Fibroblast of lung (primary cell): ENCODE data around the gene STK32C.
A peak's percentile ranks its signal among the peaks of the same experiment; 100 is the strongest.

ENCODE experiments used
- EZH2 ChIP-seq: IDR thresholded peaks from 2 replicates; pipeline ENCODE4 v1.5.1; 2012; ENCODE audit warnings: low read length, control low read depth, mild to moderate bottlenecking; ENCODE audit errors: missing control alignments
- TF ChIP-seq, protein P1 (sequence below), 2 donors: IDR thresholded peaks in 1 of 2; conservative IDR thresholded peaks in 1 of 2; 1 replicate in 1 of 2; 2 replicates in 1 of 2; pipeline ENCODE4 v1.5.1; 2011 to 2012; ENCODE audit warnings: low read length in 2 of 2, control low read depth in 1 of 2, inconsistent platforms in 1 of 2, low read depth in 1 of 2, mild to moderate bottlenecking in 1 of 2

DNA sequence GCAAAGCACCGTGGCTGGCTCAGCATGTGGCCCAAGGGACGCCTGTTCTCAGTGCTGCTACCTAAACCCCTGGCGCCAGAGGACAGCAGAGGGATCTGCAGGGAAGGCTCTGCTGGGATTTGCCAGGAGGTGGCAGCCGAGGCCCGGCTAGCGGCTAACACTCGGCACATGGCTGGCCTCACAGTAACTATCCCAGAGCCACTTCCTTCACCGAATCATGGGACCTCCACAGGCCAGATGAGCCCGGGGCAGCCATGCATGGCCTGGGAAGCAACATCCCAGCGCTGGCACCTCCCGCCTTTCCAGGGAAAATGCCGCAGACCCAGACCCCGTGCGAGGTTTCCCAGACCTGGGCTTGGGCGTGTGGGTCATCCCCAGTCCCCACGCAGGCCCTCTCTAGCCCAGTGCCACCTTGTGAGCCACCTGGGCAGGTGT is 84.6 kb downstream of the STK32C start:
- TF ChIP-seq, protein P1, sequence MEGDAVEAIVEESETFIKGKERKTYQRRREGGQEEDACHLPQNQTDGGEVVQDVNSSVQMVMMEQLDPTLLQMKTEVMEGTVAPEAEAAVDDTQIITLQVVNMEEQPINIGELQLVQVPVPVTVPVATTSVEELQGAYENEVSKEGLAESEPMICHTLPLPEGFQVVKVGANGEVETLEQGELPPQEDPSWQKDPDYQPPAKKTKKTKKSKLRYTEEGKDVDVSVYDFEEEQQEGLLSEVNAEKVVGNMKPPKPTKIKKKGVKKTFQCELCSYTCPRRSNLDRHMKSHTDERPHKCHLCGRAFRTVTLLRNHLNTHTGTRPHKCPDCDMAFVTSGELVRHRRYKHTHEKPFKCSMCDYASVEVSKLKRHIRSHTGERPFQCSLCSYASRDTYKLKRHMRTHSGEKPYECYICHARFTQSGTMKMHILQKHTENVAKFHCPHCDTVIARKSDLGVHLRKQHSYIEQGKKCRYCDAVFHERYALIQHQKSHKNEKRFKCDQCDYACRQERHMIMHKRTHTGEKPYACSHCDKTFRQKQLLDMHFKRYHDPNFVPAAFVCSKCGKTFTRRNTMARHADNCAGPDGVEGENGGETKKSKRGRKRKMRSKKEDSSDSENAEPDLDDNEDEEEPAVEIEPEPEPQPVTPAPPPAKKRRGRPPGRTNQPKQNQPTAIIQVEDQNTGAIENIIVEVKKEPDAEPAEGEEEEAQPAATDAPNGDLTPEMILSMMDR (conservative IDR thresholded peaks at IDR 0.05 in 1 of 2, IDR thresholded peaks at IDR 0.05 in 1 of 2; ENCODE audit: low read depth in 1 of 2, low read length in 2 of 2): peak; percentile 97 to 100
- TF ChIP-seq EZH2: no peak
